Esophagus squamous epithelium (tissue), 4 donors: ENCODE data around the gene MXRA8.

Experiments used
- CTCF ChIP-seq, 6 experiments: fragments of 450-650 bp in 4 of 6; fragments of 200-600 bp in 2 of 6; sonication (generic) in 2 of 6; IDR thresholded peaks; one replicate each; pipeline ENCODE4 v1.5.1; 2016 to 2019; ENCODE audit warnings: antibody characterized with exemption in 6 of 6, mild to moderate bottlenecking in 4 of 6, moderate library complexity in 4 of 6
- POLR2A ChIP-seq, 4 donors: fragments of 450-650 bp; IDR thresholded peaks; one replicate each; pipeline ENCODE4 v1.6.1; 2017; ENCODE audit warnings: antibody characterized with exemption in 4 of 4, mild to moderate bottlenecking in 4 of 4, moderate library complexity in 3 of 4

- TF ChIP-seq POLR2A (IDR thresholded peaks at IDR 0.05), result no peak
- no peak for TF ChIP-seq CTCF (IDR thresholded peaks at IDR 0.05)
These were observed 19.3 kb upstream of the MXRA8 start for GRCh38 chr1:1377540-1378205.
